Measurements from ENCODE around the gene JCHAIN. TPM values are rescaled to one million over a fixed set of nuclear protein-coding genes. Genes with fewer than 3 reads are reported as not detected.
A peak's percentile ranks its signal among the peaks of the same experiment; 100 is the strongest.

JCHAIN gene
- total and polyA plus RNA-seq, 9 of the 15 experiments (the other 6 are each of a cell fraction or from before 2014, with no cell fraction given) = 0.04 to 0.68 (median 0.26) TPM; not detected in 5

GRCh38 chr4:70687821-70688794, 21.8 kb upstream of the JCHAIN start, which contains the start of gene UTP3 (continued):
- TF ChIP-seq, protein P1, sequence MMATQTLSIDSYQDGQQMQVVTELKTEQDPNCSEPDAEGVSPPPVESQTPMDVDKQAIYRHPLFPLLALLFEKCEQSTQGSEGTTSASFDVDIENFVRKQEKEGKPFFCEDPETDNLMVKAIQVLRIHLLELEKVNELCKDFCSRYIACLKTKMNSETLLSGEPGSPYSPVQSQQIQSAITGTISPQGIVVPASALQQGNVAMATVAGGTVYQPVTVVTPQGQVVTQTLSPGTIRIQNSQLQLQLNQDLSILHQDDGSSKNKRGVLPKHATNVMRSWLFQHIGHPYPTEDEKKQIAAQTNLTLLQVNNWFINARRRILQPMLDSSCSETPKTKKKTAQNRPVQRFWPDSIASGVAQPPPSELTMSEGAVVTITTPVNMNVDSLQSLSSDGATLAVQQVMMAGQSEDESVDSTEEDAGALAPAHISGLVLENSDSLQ (IDR thresholded peaks at IDR 0.05) = peak; percentile 80
- TF ChIP-seq SMC3 (conservative IDR thresholded peaks at IDR 0.05; ENCODE audit: insufficient read depth, low read depth, low read length) (peak; percentile 69), BRCA1 (IDR thresholded peaks at IDR 0.05) (no peak), BRCA1 (CRISPR knock-in tag; IDR thresholded peaks at IDR 0.05) (no peak), KAT8 (IDR thresholded peaks at IDR 0.05; ENCODE audit: low read depth) (no peak), ZNF311 (CRISPR knock-in tag; IDR thresholded peaks at IDR 0.05) (no peak), NFE2 (IDR thresholded peaks at IDR 0.05; ENCODE audit: low read depth) (0 out of 2 replicates have a peak, but pooled peaks have one; percentile 16), HEY1 (CRISPR knock-in tag; IDR thresholded peaks at IDR 0.05; ENCODE audit: borderline replicate concordance) (no peak), TOE1 (IDR thresholded peaks at IDR 0.05; ENCODE audit: borderline replicate concordance) (peak; percentile 90), TOE1 (CRISPR knock-in tag; IDR thresholded peaks at IDR 0.05; ENCODE audit: borderline replicate concordance, low read depth) (no peak), CEBPG (CRISPR knock-in tag; IDR thresholded peaks at IDR 0.05) (no peak), CEBPG (tag; conservative IDR thresholded peaks at IDR 0.05 in 1 of 2, IDR thresholded peaks at IDR 0.05 in 1 of 2) (no peak), ZNF76 (CRISPR knock-in tag; IDR thresholded peaks at IDR 0.05; ENCODE audit: borderline replicate concordance) (no peak), ATF7 (IDR thresholded peaks at IDR 0.05) (peak; percentile 90), ZNF146 (CRISPR knock-in tag; IDR thresholded peaks at IDR 0.05; ENCODE audit: unreplicated experiment) (no peak), ZNF592 (IDR thresholded peaks at IDR 0.05) (peak; percentile 65; the same call in 1 of the 2 replicates)
- TF ChIP-seq, protein P2, sequence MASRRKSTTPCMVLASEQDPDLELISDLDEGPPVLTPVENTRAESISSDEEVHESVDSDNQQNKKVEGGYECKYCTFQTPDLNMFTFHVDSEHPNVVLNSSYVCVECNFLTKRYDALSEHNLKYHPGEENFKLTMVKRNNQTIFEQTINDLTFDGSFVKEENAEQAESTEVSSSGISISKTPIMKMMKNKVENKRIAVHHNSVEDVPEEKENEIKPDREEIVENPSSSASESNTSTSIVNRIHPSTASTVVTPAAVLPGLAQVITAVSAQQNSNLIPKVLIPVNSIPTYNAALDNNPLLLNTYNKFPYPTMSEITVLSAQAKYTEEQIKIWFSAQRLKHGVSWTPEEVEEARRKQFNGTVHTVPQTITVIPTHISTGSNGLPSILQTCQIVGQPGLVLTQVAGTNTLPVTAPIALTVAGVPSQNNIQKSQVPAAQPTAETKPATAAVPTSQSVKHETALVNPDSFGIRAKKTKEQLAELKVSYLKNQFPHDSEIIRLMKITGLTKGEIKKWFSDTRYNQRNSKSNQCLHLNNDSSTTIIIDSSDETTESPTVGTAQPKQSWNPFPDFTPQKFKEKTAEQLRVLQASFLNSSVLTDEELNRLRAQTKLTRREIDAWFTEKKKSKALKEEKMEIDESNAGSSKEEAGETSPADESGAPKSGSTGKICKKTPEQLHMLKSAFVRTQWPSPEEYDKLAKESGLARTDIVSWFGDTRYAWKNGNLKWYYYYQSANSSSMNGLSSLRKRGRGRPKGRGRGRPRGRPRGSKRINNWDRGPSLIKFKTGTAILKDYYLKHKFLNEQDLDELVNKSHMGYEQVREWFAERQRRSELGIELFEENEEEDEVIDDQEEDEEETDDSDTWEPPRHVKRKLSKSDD (conservative IDR thresholded peaks at IDR 0.05; ENCODE audit: low read length) = 0 out of 2 replicates have a peak, but pooled peaks have one; percentile 37
